Prostate gland (tissue), 2 donors: ENCODE data around the gene DNAH9. TPM values are rescaled to one million over a fixed set of nuclear protein-coding genes. Genes with fewer than 3 reads are reported as not detected.
A peak's percentile ranks its signal among the peaks of the same experiment; 100 is the strongest.

Experiments used
- DNase-seq: peaks from one replicate; pipeline ENCODE4 v3.0.0-alpha.2; 2019; ENCODE audit warnings: low spot score
- H3K27ac ChIP-seq, 2 donors: fragments of 200-600 bp; sonication (generic); 2 replicates each; pipeline ENCODE4 v1.5.1; 2017 to 2019
- H3K27me3 ChIP-seq: fragments of 200-600 bp; sonication (generic); replicated peaks from 2 replicates; pipeline ENCODE4 v1.5.1; 2019; ENCODE audit not compliant: insufficient read depth
- H3K36me3 ChIP-seq, 2 donors: fragments of 200-600 bp; sonication (generic); 1 replicate in 1 of 2; 2 replicates in 1 of 2; pipeline versions ENCODE4 v1.5.1 to v1.8.1; 2017 to 2019
- H3K4me1 ChIP-seq: fragments of 200-600 bp; sonication (generic); replicated peaks from 2 replicates; pipeline ENCODE4 v1.5.1; 2019
- H3K4me3 ChIP-seq, 2 donors: fragments of 200-600 bp; sonication (generic); 2 replicates each; pipeline ENCODE4 v1.5.1; 2017 to 2019
- H3K9me3 ChIP-seq: fragments of 200-600 bp; sonication (generic); 2 replicates; pipeline ENCODE4 v1.5.1; 2017
- CTCF ChIP-seq, 4 experiments: fragments of 200-600 bp in 2 of 4; fragments of 450-650 bp in 2 of 4; sonication (generic) in 2 of 4; IDR thresholded peaks; 1 replicate in 3 of 4; 2 replicates in 1 of 4; pipeline ENCODE4 v1.5.1; 2016 to 2019; ENCODE audit warnings: antibody characterized with exemption in 4 of 4, mild to moderate bottlenecking in 2 of 4, moderate library complexity in 2 of 4
- POLR2A ChIP-seq: fragments of 450-650 bp; IDR thresholded peaks from one replicate; pipeline ENCODE4 v1.6.1; 2016; ENCODE audit warnings: antibody characterized with exemption, mild to moderate bottlenecking
- POLR2AphosphoS5 ChIP-seq: sonication (generic); formaldehyde crosslinking; IDR thresholded peaks from one replicate; pipeline ENCODE4 v1.6.1; 2017; ENCODE audit warnings: antibody characterized with exemption
- WGBS: methylation state at CpG from one replicate; pipeline ENCODE4 v1.1.5; 2018; 5-methylcytosine and 5-hydroxymethylcytosine counted together
- intact Hi-C: fragments of 100-400 bp; cut with DNase I; formaldehyde crosslinking; loops from one replicate; pipeline ENCODE4 v1.14.2; 2022
- total RNA-seq, 2 donors: library from RNA; depleted of rRNA; stranded (reverse); fragments of >200 nt; gene quantifications; one replicate each; pipeline ENCODE4 v1.1.0, GENCODE V29; 2016

Gene DNAH9
- total RNA-seq, 2 donors from 2014 or later = 1.2 to 7.5 TPM

- peak; percentile 72 for DNase-seq
- Histone ChIP-seq H3K4me1 (no peaks in the 10 kb centered on the region), H3K27me3 (no peaks in the 10 kb centered on the region), H3K4me3 (no peak overlapping the region), H3K9me3 (no peaks in the 10 kb centered on the region), H3K36me3 (no peaks in the 10 kb centered on the region), H3K27ac (no peak overlapping the region)
- intact Hi-C loops = no loop called here
- TF ChIP-seq POLR2AphosphoS5 (peak; percentile 54), CTCF (IDR thresholded peaks at IDR 0.05) (no peak), POLR2A (no peak)
- WGBS = 37% methylated on average over 8 of the region's 8 CpGs
Observed at GRCh38 chr17:11618861-11619566, 20.7 kb downstream of the DNAH9 start.

DNA sequence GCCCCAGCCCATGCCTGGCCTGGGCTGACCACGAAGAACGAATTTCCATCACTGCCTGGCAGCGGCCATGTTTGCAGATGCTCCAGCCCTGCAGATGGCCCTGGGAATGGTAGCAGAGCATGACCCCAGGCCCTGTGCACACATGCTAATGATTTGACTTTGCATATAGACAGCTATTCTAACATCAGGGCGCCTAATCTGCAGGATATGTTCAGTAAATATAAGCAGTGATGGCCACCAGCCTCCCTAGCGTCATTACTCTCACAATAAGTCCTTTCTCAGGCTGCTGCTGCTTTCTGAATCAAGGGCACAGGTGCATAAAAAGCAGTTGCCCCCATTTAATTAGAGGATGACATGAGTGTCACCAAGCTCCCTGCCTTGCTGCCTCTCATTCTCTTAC lies 24.2 kb downstream of the DNAH9 start:
- 89% methylated on average over 5 of the region's 5 CpGs for WGBS
- H3K9me3 ChIP-seq = no peaks in the 10 kb centered on the region
- H3K4me1 ChIP-seq = no peaks in the 10 kb centered on the region
- no peak for TF ChIP-seq CTCF (IDR thresholded peaks at IDR 0.05)
- no peak for TF ChIP-seq POLR2AphosphoS5
- no peak for TF ChIP-seq POLR2A
- no peaks in the 10 kb centered on the region for H3K36me3 ChIP-seq
- no peak for DNase-seq
- no peaks in the 10 kb centered on the region for H3K27me3 ChIP-seq
- no peak overlapping the region for H3K27ac ChIP-seq
- intact Hi-C loops = no loop called here
- H3K4me3 ChIP-seq = no peak overlapping the region

- no peak for DNase-seq
- WGBS = 48% methylated on average over 6 of the region's 6 CpGs
- Histone ChIP-seq H3K4me3 (no peak overlapping the region), H3K27ac (no peak overlapping the region), H3K9me3 (no peaks in the 10 kb centered on the region), H3K27me3 (no peaks in the 10 kb centered on the region), H3K4me1 (no peaks in the 10 kb centered on the region), H3K36me3 (no peaks in the 10 kb centered on the region)
- intact Hi-C loops = no loop called here
- TF ChIP-seq CTCF (IDR thresholded peaks at IDR 0.05) (no peak), POLR2AphosphoS5 (no peak), POLR2A (no peak)
Observed at GRCh38 chr17:11624976-11625375, 26.7 kb downstream of the DNAH9 start.

DNA sequence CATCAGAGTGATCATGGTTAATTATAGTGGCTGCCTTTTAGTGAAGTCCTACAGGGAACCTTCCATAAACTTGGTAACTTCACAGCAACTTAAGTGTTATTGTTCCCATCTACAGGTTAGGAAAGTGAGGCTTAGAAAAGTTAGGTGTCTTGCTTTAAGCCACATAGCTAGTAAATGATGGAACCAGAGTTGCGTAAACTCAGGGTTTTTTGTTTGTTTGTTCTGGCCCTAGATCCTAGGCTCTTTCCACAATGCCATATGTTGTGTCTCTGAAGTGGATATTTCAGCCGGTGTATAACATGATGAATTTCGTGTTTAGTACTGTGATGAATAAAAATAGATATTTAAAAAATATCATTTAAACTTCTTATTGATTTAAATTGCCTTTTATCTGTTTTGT lies 27.6 kb downstream of the DNAH9 start:
- Histone ChIP-seq H3K4me1 (no peaks in the 10 kb centered on the region), H3K27ac (no peak overlapping the region), H3K36me3 (no peaks in the 10 kb centered on the region), H3K4me3 (no peak overlapping the region), H3K9me3 (no peaks in the 10 kb centered on the region), H3K27me3 (no peaks in the 10 kb centered on the region)
- no peak for DNase-seq
- 76% methylated on average over 3 of the region's 3 CpGs for WGBS
- intact Hi-C loops = no loop called here
- TF ChIP-seq POLR2A = no peak
- TF ChIP-seq POLR2AphosphoS5 = no peak
- TF ChIP-seq CTCF (IDR thresholded peaks at IDR 0.05) = no peak

- Histone ChIP-seq H3K9me3 (no peaks in the 10 kb centered on the region), H3K27ac (no peak overlapping the region), H3K4me1 (no peaks in the 10 kb centered on the region), H3K36me3 (no peaks in the 10 kb centered on the region), H3K27me3 (no peaks in the 10 kb centered on the region), H3K4me3 (no peak overlapping the region)
- no peak for DNase-seq
- TF ChIP-seq POLR2AphosphoS5 (no peak), POLR2A (no peak), CTCF (IDR thresholded peaks at IDR 0.05) (no peak)
- intact Hi-C loops = no loop called here
- 60% methylated on average over 7 of the region's 7 CpGs for WGBS
Observed at GRCh38 chr17:11627301-11627940, 29.2 kb downstream of the DNAH9 start.
